Ishikawa (cell line): ENCODE data around the gene MYO19.

Source experiments
- CEBPB ChIP-seq: IDR thresholded peaks from 2 replicates; pipeline ENCODE4 v1.6.1; 2012
- CREB1 ChIP-seq: IDR thresholded peaks from 2 replicates; pipeline ENCODE4 v1.6.1; 2012; ENCODE audit warnings: low read depth
- EGR1 ChIP-seq: IDR thresholded peaks from 2 replicates; pipeline ENCODE4 v1.6.1; 2012
- EP300 ChIP-seq: IDR thresholded peaks from 2 replicates; pipeline ENCODE4 v1.6.1; 2012; ENCODE audit warnings: borderline replicate concordance
- FOXM1 ChIP-seq: IDR thresholded peaks from 2 replicates; pipeline ENCODE4 v1.6.1; 2012; ENCODE audit warnings: low read depth, borderline replicate concordance
- MAX ChIP-seq: IDR thresholded peaks from 2 replicates; pipeline ENCODE4 v1.6.1; 2012
- NFIC ChIP-seq: IDR thresholded peaks from 2 replicates; pipeline ENCODE4 v1.6.1; 2012
- RAD21 ChIP-seq: IDR thresholded peaks from 2 replicates; pipeline ENCODE4 v1.6.1; 2012; ENCODE audit warnings: low read depth
- REST ChIP-seq: IDR thresholded peaks from 2 replicates; pipeline ENCODE4 v1.6.1; 2012; ENCODE audit warnings: low read depth, mild to moderate bottlenecking
- TAF1 ChIP-seq: IDR thresholded peaks from 2 replicates; pipeline ENCODE4 v1.6.1; 2012; ENCODE audit warnings: low read depth, mild to moderate bottlenecking
- TCF12 ChIP-seq: IDR thresholded peaks from 2 replicates; pipeline ENCODE4 v1.6.1; 2012; ENCODE audit warnings: low read depth
- TEAD4 ChIP-seq: IDR thresholded peaks from 2 replicates; pipeline ENCODE4 v1.6.1; 2012
- USF1 ChIP-seq: IDR thresholded peaks from 2 replicates; pipeline ENCODE4 v1.6.1; 2012
- YY1 ChIP-seq: IDR thresholded peaks from 2 replicates; pipeline ENCODE4 v1.6.1; 2012; ENCODE audit warnings: low read depth
- ZBTB7A ChIP-seq: IDR thresholded peaks from 2 replicates; pipeline ENCODE4 v1.6.1; 2012; ENCODE audit warnings: low read depth

Gene MYO19

GRCh38 chr17:36515837-36516236 lies 18.8 kb downstream of the MYO19 start:
- no peak for TF ChIP-seq CEBPB
- no peak for TF ChIP-seq TAF1
- no peak for TF ChIP-seq EP300
- no peak for TF ChIP-seq NFIC
- no peak for TF ChIP-seq RAD21
- no peak for TF ChIP-seq FOXM1
- TF ChIP-seq REST, result no peak
- no peak for TF ChIP-seq TCF12
- no peak for TF ChIP-seq USF1
- TF ChIP-seq EGR1, result no peak
- no peak for TF ChIP-seq CREB1
- TF ChIP-seq MAX, result no peak

GRCh38 chr17:36514856-36515255 lies 19.8 kb downstream of the MYO19 start:
- TF ChIP-seq YY1 (no peak), REST (no peak), CREB1 (no peak), NFIC (no peak), USF1 (no peak), CEBPB (no peak), RAD21 (no peak), EGR1 (no peak), TEAD4 (no peak), FOXM1 (no peak), TAF1 (no peak), TCF12 (no peak), ZBTB7A (no peak), EP300 (no peak), MAX (no peak)

GRCh38 chr17:36512641-36513040 lies 22.0 kb downstream of the MYO19 start:
- TF ChIP-seq TEAD4 (no peak), TAF1 (no peak)

GRCh38 chr17:36511216-36511615 lies 23.5 kb downstream of the MYO19 start:
- no peak for TF ChIP-seq ZBTB7A
- no peak for TF ChIP-seq RAD21
- TF ChIP-seq CEBPB, result no peak
- TF ChIP-seq TAF1, result no peak
- no peak for TF ChIP-seq YY1
- TF ChIP-seq MAX, result no peak
- TF ChIP-seq TCF12, result no peak
- TF ChIP-seq EGR1, result no peak

- TF ChIP-seq EP300 (no peak), USF1 (no peak), TAF1 (no peak), REST (no peak), TEAD4 (no peak), CREB1 (no peak), FOXM1 (no peak), MAX (no peak), RAD21 (no peak), TCF12 (no peak), ZBTB7A (no peak), CEBPB (no peak), EGR1 (no peak), NFIC (no peak), YY1 (no peak)
These were observed 24.0 kb downstream of the MYO19 start for GRCh38 chr17:36510636-36511035.
